ENCODE data around the gene SOX18. TPM values are rescaled to one million over a fixed set of nuclear protein-coding genes. Genes with fewer than 3 reads are reported as not detected.
A peak's percentile ranks its signal among the peaks of the same experiment; 100 is the strongest.

Gene SOX18
- total and polyA plus RNA-seq, 2 of the 13 experiments (the other 11 are each of a cell fraction or from before 2014, with no cell fraction given): 1.6 to 1.9 TPM

- TF ChIP-seq ZBTB43 (CRISPR knock-in tag; conservative IDR thresholded peaks at IDR 0.05): no peak; the same call in 1 of the 2 replicates
- peak; percentile 79; the same call in 1 of the 2 replicates for TF ChIP-seq KDM3A (CRISPR knock-in tag; IDR thresholded peaks at IDR 0.05; ENCODE audit: low read depth)
- TF ChIP-seq ZNF605 (CRISPR knock-in tag; IDR thresholded peaks at IDR 0.05): 0 out of 2 replicates have a peak, but pooled peaks have one; percentile 59
- no peak; the same call in 1 of the 2 replicates for TF ChIP-seq MXD1 (CRISPR knock-in tag; IDR thresholded peaks at IDR 0.05)
- no peak for TF ChIP-seq TCF7 (IDR thresholded peaks at IDR 0.05; ENCODE audit: low read depth)
- TF ChIP-seq PRMT3 (CRISPR knock-in tag; IDR thresholded peaks at IDR 0.05; ENCODE audit: borderline replicate concordance, low read depth): no peak
- no peak; the same call in 1 of the 2 replicates for TF ChIP-seq TERF1 (CRISPR knock-in tag; IDR thresholded peaks at IDR 0.05)
- peak; percentile 63; the same call in 1 of the 2 replicates for TF ChIP-seq EEA1 (CRISPR knock-in tag; IDR thresholded peaks at IDR 0.05; ENCODE audit: borderline replicate concordance)
- peak; percentile 24; the same call in 1 of the 2 replicates for TF ChIP-seq PITX1 (CRISPR knock-in tag; IDR thresholded peaks at IDR 0.05)
- no peak for TF ChIP-seq PBX2 (CRISPR knock-in tag; IDR thresholded peaks at IDR 0.05)
- no peak for TF ChIP-seq IRF1 (CRISPR knock-in tag; IDR thresholded peaks at IDR 0.05; ENCODE audit: low read depth)
- no peak for TF ChIP-seq NAIF1 (CRISPR knock-in tag; IDR thresholded peaks at IDR 0.05; ENCODE audit: borderline replicate concordance)
- 0 out of 2 replicates have a peak, but pooled peaks have one; percentile 63 for TF ChIP-seq MED13 (CRISPR knock-in tag; IDR thresholded peaks at IDR 0.05)
- TF ChIP-seq MAZ (IDR thresholded peaks at IDR 0.05; ENCODE audit: borderline replicate concordance, low read depth, low read length): peak; percentile 32
- peak; percentile 55 for TF ChIP-seq MAZ (CRISPR knock-in tag; IDR thresholded peaks at IDR 0.05; ENCODE audit: low read depth)
- no peak for TF ChIP-seq ZBTB49 (CRISPR knock-in tag; IDR thresholded peaks at IDR 0.05; ENCODE audit: borderline replicate concordance)
- no peak; the same call in 1 of the 2 replicates for TF ChIP-seq ATF3 (CRISPR knock-in tag; IDR thresholded peaks at IDR 0.05)
- peak; percentile 60 for TF ChIP-seq DMAP1 (CRISPR knock-in tag; IDR thresholded peaks at IDR 0.05)
- TF ChIP-seq MEF2D (CRISPR knock-in tag; IDR thresholded peaks at IDR 0.05): no peak
Observed at GRCh38 chr20:64079273-64080012, 30.0 kb upstream of the SOX18 start, which contains the start of gene RGS19 (continued).

All from HepG2 (cell line).